SH-SY5Y (cell line): ENCODE measurements around the gene MEIOB.

Source experiments
- GATA2 ChIP-seq: IDR thresholded peaks from 2 replicates; pipeline ENCODE4 v1.6.1; 2011; ENCODE audit warnings: mild to moderate bottlenecking, low read depth, low read length
- GATA3 ChIP-seq: IDR thresholded peaks from 2 replicates; pipeline ENCODE4 v1.6.1; 2011; ENCODE audit warnings: low read depth, mild to moderate bottlenecking, low read length, moderate library complexity

GRCh38 chr16:1817716-1818115 lies 54.2 kb downstream of the MEIOB start:
- TF ChIP-seq GATA2 (no peak), GATA3 (no peak)
